K562 (cell line): ENCODE results near the gene SMC5. TPM values are rescaled to one million over a fixed set of nuclear protein-coding genes. Genes with fewer than 3 reads are reported as not detected.
"Not testable (repeated sequence)": the region's sequence is repeated elsewhere in the genome, so short reads cannot be mapped to it uniquely, and the experiment has no call there.

Experiments
- ATAC-seq: fragments of 200-7000 bp; cut with Tn5 transposase; 3 replicates; pipeline ENCODE4 v1.9.1; 2020; ENCODE audit warnings: moderate library complexity
- BruUV-seq: library from RNA; stranded (reverse); fragments of 400-500 nt; replicated peaks from 2 replicates; lab custom pipeline; 2021; lab: Mats Ljungman, UMichigan
- CTCF ChIA-PET: fragments of 300-600 bp; formaldehyde crosslinking; extraction: SDS; loops from one replicate; lab custom pipeline; 2021; ENCODE audit warnings: low intra/inter-chr PET ratio; lab: Yijun Ruan, JAX
- POLR2A ChIA-PET: fragments of 300-600, 350-650 bp; sonication (Branson Sonifier 250); formaldehyde crosslinking; extraction: SDS; loops from one replicate; lab custom pipeline; 2021; ENCODE audit warnings: antibody characterized with exemption, inconsistent platforms; lab: Yijun Ruan, JAX
- DNase-seq, 4 experiments: peaks; one replicate each; pipeline versions ENCODE4 v3.0.0 to v3.0.0-alpha.2; 2011 to 2018; ENCODE audit warnings: low spot score in 3 of 4, mixed read lengths in 3 of 4; ENCODE audit errors: extremely low read depth in 1 of 4
- FAIRE-seq: peaks from 2 replicates; lab custom pipeline; 2011; peaks lifted over from hg19 to GRCh38; lab: Jason Lieb, UNC
- H2AFZ ChIP-seq: 2 replicates; pipeline ENCODE4 v1.6.0; 2011; ENCODE audit warnings: low read depth, low read length, control low read depth, inconsistent platforms
- H3K27ac ChIP-seq: fragments of 200-600 bp; 3 replicates; pipeline ENCODE4 v1.8.0; 2011; ENCODE audit warnings: low read depth, mild to moderate bottlenecking, control low read depth, inconsistent platforms, low read length, moderate library complexity, mixed read lengths; ENCODE audit errors: extremely low read depth
- H3K27me3 ChIP-seq, 2 experiments: fragments of 300-600 bp in 1 of 2; 2 replicates in 1 of 2; 3 replicates in 1 of 2; pipeline versions ENCODE4 v1.6.0 to v1.8.0; 2011; ENCODE audit warnings: inconsistent platforms in 2 of 2, low read length in 2 of 2, mild to moderate bottlenecking in 1 of 2, mixed read lengths in 1 of 2, moderate library complexity in 1 of 2; ENCODE audit not compliant: control insufficient read depth in 2 of 2, insufficient read depth in 2 of 2
- H3K36me3 ChIP-seq: fragments of 300-600 bp; 3 replicates; pipeline ENCODE4 v1.8.0; 2011; ENCODE audit warnings: mild to moderate bottlenecking, low read length, inconsistent platforms; ENCODE audit not compliant: control insufficient read depth, insufficient read depth
- H3K4me1 ChIP-seq, 2 experiments: fragments of 200-600 bp in 1 of 2; replicated peaks in 1 of 2; 2 replicates in 1 of 2; 3 replicates in 1 of 2; pipeline versions ENCODE4 v1.5.1 to v1.8.0; 2011; ENCODE audit warnings: inconsistent platforms in 2 of 2, low read length in 2 of 2, mild to moderate bottlenecking in 1 of 2, mixed read lengths in 1 of 2, moderate library complexity in 1 of 2; ENCODE audit not compliant: control insufficient read depth in 2 of 2, insufficient read depth in 2 of 2
- H3K4me2 ChIP-seq: 2 replicates; pipeline ENCODE4 v1.6.1; 2011; ENCODE audit warnings: low read length, control low read depth, inconsistent platforms, mixed read lengths; ENCODE audit not compliant: insufficient read depth
- H3K4me3 ChIP-seq: fragments of 200-600 bp; sonication (generic), shearing (Covaris generic); 2 replicates; pipeline ENCODE4 v1.5.1; 2016; ENCODE audit warnings: control low read depth, inconsistent platforms
- H3K79me2 ChIP-seq: fragments of 200-600 bp; 3 replicates; pipeline ENCODE4 v1.8.0; 2011; ENCODE audit warnings: low read length, inconsistent platforms; ENCODE audit not compliant: control insufficient read depth, insufficient read depth
- H3K9ac ChIP-seq, 2 experiments: 2 replicates each; pipeline versions ENCODE4 v1.6.0 to v1.6.1; 2011; ENCODE audit warnings: low read depth in 2 of 2, low read length in 2 of 2, control low read depth in 1 of 2, inconsistent platforms in 1 of 2, mild to moderate bottlenecking in 1 of 2, mixed read lengths in 1 of 2; ENCODE audit not compliant: insufficient read depth in 1 of 2
- H3K9me1 ChIP-seq: one replicate; pipeline ENCODE4 v1.6.0; 2011; ENCODE audit warnings: inconsistent platforms, mild to moderate bottlenecking, low read length, moderate library complexity; ENCODE audit not compliant: control insufficient read depth, insufficient read depth
- H3K9me3 ChIP-seq: replicated peaks from 2 replicates; pipeline ENCODE4 v1.5.1; 2011; ENCODE audit warnings: low read depth, low read length, inconsistent platforms; ENCODE audit not compliant: control insufficient read depth, insufficient read depth
- H4K20me1 ChIP-seq: replicated peaks from 2 replicates; pipeline ENCODE4 v1.6.1; 2011; ENCODE audit warnings: low read length, inconsistent platforms, mixed read lengths; ENCODE audit not compliant: control insufficient read depth, insufficient read depth
- NR2C1 ChIP-seq, 2 experiments: fragments of 450-650 bp; IDR thresholded peaks; 2 replicates each; pipeline ENCODE4 v1.6.1; 2017; ENCODE audit warnings: mild to moderate bottlenecking in 2 of 2, antibody characterized with exemption in 1 of 2, inconsistent platforms in 1 of 2, missing compliant biosample characterization in 1 of 2, missing genetic modification characterization in 1 of 2
- WGBS: fragments of 100-300 bp; shearing (Covaris generic); methylation state at CpG from one replicate; pipeline ENCODE4 v1.1.6; 2016; ENCODE audit warnings: low coverage, mixed read lengths; ENCODE audit not compliant: insufficient coverage; ENCODE audit errors: missing lambda C conversion rate; 5-methylcytosine and 5-hydroxymethylcytosine counted together
- in situ Hi-C: fragments of 300-500 bp; cut with MboI; formaldehyde crosslinking; loops from 4 replicates; pipeline ENCODE4 v1.15.0; 2018; ENCODE audit warnings: inconsistent platforms, mixed read lengths
- intact Hi-C: fragments of 100-400 bp; cut with micrococcal nuclease; formaldehyde crosslinking; loops from 2 replicates; pipeline ENCODE4 v1.14.2; 2022
- polyA plus RNA-seq, 8 experiments: library from polyadenylated mRNA; depleted of rRNA in 4 of 8; stranded (reverse) in 5 of 8; unstranded in 3 of 8; fragments of >200 nt; fragmentation: Nextera tagmentation in 2 of 8; fragmentation: Illumina TruSeq in 1 of 8; extraction: Ambion mirVana in 2 of 8; extraction: Trizol in 1 of 8; gene quantifications; 2 replicates each; pipeline versions ENCODE4 v1.2.1 to v1.2.3, GENCODE V29; 2011 to 2014; ENCODE audit warnings: inconsistent platforms in 1 of 8, missing spikeins in 1 of 8
- total RNA-seq, 7 experiments: library from RNA; depleted of rRNA in 6 of 7; stranded (reverse); fragments of >200 nt in 6 of 7; fragmentation: Illumina TruSeq in 2 of 7; extraction: Trizol in 2 of 7; gene quantifications; 2 replicates each; pipeline versions ENCODE4 v1.2.1 to v1.2.3, GENCODE V29; 2011 to 2021; ENCODE audit warnings: low replicate concordance in 1 of 7

Gene SMC5
- total and polyA plus RNA-seq, 9 of the 15 experiments (the other 6 are each of a cell fraction or from before 2014, with no cell fraction given) = 3.5 to 43.2 (median 21.4) TPM

DNA sequence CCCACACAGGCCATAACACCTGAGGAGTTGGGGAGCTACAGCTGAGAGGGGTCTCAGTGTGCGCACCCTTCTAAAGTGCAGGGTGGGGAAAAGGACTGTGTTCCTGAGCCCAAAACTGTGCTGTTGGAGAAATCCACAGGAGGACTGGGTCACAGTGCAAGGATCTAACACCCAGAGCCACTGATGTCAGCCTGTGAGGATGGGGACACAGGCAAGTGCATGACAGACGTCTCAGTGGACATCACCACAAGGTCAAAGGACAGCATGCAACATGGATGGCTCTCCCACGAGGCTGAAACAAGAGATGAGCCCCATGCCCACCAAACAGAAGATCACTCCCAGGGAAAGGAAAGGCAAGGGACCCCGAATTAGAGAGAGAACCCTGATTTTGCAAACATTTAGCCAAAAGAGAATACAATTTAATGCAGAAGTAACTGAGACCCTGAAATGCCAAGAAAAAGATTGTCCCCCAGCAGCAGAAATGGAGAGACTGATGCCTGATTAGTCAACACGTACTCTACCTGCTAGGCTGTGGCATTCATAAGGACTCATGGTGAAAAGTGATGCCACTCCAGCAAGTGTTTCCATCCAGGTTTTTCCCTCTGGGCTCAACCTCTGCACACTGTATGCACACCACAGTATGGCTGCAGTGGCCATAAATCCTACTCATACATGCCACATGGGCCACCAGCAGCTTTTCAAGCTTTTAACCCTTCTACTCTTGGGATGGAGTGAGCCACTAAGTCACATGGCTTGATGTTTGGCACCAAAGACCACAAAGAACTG lies 141.5 kb downstream of the SMC5 start (continued):
- TF ChIP-seq NR2C1 (IDR thresholded peaks at IDR 0.05) (0 out of 2 replicates have a peak, but pooled peaks have one; percentile 30), NR2C1 (tag; IDR thresholded peaks at IDR 0.05) (peak; percentile 53; the same call in 1 of the 2 replicates)
- TF ChIP-seq, all 486 proteins: peak for 3

DNA sequence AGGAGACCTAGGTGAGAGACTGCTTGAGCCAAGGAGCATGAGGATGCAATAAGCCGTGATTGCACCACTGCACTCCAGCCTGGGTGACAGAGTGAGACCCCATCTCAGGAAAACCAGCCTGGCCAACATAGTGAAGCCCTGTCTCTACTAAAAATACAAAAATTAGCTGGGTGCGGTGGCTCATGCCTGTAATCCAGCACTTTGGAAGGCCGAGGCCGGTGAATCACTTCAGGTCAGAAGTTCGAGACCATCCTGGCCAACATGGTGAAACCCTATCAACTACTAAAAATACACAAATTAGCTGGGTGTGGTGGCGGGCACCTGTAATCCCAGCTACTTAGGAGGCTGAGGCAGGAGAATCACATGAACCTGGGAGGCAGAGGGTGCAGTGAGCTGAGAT lies 142.5 kb downstream of the SMC5 start:
- in situ Hi-C loops, intact Hi-C loops, FAIRE-seq, H2AFZ ChIP-seq, H3K9me3 ChIP-seq, H3K27me3 ChIP-seq, H3K4me3 ChIP-seq, H3K27ac ChIP-seq, ATAC-seq, H3K9ac ChIP-seq, H3K36me3 ChIP-seq, BruUV-seq, H3K9me1 ChIP-seq, H3K4me2 ChIP-seq, DNase-seq, CTCF ChIA-PET: not testable (repeated sequence)
- Histone ChIP-seq H4K20me1 (peaks cover 23% of the 10 kb centered on the region), H3K79me2 (peaks cover 82% of the 10 kb centered on the region), H3K4me1 (peaks cover 17 to 37% of the 10 kb centered on the region in 2 experiments; a peak in 4 of 5 replicates)
- 83% methylated on average over 5 of the region's 6 CpGs for WGBS
- POLR2A ChIA-PET = interaction anchor here (0.8 to 1.6 kb wide), 2 partner anchors 10 to 13 kb away, joined by 3 to 7 read pairs; partner anchors contain the start of gene KLF9
